8988T (cell line): Measurements from ENCODE around the gene SARM1.

ENCODE experiments used
- DNase-seq: peaks from one replicate; pipeline ENCODE4 v3.0.0; 2011

Gene SARM1

GRCh38 chr17:28342313-28342712, 29.2 kb upstream of the SARM1 start:
- no peak for DNase-seq

- DNase-seq = no peak
These were observed 28.0 kb upstream of the SARM1 start for GRCh38 chr17:28343491-28343932.

DNA sequence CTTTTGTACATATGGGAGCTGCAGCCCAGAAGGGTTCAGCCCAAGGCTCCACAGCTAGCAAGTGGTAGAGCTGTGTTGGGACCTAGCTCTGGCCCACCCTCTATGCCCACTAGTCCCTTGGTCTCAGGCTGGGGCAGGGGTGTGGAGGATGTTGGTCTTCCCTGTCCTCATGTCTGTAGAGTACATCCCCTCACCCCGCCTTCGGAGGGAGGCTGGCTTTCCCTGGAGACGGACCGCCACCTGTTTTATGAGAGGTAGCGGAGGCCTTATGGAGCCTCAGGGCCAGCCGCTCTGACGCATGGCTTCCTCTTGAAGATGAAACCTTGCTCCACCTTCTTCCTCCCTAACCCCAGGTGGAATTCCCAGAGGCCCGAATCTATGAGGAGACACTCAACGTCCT, 27.5 kb upstream of the SARM1 start:
- no peak for DNase-seq

- no peak for DNase-seq
These were observed 27.0 kb upstream of the SARM1 start for GRCh38 chr17:28344435-28344901.

GRCh38 chr17:28345419-28346198, 25.9 kb upstream of the SARM1 start:
- no peak for DNase-seq

DNA sequence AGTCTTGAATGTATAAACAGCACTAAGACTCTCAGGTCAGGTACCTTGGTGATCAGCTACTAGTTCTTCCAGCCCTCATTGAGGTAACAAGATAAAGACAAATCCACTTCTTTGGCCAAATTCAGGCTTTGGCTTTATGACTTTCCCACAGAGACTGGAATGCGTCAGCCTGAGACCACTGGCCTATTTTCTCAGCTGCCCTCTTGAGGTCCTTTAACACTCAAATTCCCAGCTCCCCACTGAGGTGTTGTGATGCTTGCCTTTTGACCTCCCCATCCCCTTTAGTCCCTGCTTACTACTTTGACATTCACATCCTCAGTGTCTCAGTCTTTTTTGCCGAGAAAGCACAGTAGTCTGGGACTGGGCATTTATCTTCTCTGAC, 25.3 kb upstream of the SARM1 start:
- DNase-seq = no peak

GRCh38 chr17:28346746-28347246, 24.7 kb upstream of the SARM1 start:
- no peak for DNase-seq

DNA sequence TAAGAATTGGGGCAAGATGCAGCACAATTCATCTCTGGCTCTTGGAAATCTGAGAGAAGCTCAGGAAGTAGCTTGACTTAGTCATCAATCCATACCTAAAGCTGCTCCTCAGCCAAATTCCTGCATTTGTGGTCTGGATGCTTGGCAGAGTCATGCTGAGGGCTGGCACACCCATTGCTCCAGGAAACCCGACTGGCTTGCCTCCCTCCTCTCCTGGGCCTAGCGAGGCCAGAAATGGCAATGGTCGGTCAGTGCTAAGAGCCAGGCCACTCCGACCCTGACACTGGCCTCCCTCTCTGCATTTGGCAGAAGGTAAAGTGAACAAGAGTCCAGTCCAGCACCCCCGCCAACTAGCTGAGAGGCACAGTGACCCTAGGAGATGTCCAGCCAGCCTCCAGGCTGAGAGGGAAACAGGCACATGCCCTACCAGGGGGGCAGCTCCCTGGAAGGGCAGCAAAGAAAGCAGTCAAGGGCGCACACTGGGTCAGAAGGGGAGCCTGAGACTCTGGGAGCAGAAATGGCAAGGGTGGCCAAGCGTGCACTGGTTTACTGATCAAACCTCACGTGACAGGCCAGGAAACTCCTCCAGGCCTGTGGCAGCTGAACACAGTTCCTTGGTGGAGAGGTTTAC, 24.1 kb upstream of the SARM1 start:
- DNase-seq = peak; percentile 71

GRCh38 chr17:28348979-28349378, 22.5 kb upstream of the SARM1 start:
- no peak for DNase-seq

DNA sequence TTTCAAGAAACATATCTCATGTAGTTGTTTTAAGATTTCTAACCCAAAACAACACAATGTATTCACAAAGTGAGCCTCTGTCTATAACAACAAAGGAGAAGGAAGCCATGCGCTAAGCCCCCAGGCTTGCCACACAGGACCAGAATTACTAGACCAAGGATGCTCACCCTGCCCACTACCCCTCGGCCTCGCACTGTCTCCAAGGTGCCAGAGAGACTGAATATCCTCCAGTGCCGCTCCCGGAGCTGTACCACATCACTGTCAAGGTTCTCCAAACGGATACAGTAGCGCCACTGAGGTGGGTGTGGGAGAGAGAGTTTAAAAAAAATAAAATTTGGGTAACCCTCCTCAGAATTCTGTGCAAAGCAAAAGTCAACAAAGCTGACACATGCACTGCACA, 21.2 kb upstream of the SARM1 start:
- no peak for DNase-seq

DNA sequence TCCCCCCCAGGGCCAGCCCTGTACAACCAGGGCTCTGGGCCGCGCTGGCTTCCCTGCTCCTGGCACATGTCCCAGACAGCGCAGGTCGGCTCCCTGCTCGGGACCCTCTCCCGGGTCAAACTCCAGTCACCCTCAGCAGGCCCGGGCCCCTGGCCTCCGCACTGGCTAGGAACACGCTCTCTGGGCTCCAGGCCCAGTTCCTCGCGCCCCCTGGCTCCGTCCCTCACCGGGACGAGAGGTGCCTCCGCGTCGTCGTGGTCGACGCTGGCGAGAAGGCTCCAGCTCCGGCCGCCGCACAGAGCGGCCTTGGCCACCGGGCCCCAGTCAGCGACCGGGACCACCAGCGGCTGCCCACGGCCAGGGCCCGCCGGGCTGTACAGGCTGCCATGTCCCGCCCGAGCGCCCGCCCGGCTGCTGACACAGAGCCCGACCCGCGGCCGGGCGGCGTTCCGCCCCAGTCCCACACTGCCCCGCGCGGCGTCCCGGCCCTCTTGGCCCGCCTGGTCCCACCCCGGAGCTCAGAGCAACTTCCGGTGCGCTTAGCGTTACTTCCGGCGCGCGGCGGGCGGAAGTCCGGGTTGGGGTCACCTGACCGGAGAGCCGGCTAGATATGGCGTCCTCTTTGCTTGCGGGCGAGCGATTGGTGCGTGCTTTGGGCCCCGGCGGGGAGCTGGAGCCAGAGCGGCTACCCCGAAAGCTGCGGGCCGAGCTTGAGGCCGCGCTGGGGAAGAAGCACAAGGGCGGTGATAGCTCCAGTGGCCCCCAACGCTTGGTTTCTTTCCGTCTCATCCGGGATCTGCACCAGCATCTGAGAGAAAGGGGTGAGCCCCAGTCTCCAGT, 14.2 kb upstream of the SARM1 start, which contains the start of gene POLDIP2:
POLDIP2 (minus strand) TSS at position 467 of the 840 bp plus-strand sequence; CDS start at position 388, 79 bp downstream.
- peak; percentile 96 for DNase-seq

- no peak for DNase-seq
These were observed 13.6 kb upstream of the SARM1 start for GRCh38 chr17:28357901-28358197.

DNA sequence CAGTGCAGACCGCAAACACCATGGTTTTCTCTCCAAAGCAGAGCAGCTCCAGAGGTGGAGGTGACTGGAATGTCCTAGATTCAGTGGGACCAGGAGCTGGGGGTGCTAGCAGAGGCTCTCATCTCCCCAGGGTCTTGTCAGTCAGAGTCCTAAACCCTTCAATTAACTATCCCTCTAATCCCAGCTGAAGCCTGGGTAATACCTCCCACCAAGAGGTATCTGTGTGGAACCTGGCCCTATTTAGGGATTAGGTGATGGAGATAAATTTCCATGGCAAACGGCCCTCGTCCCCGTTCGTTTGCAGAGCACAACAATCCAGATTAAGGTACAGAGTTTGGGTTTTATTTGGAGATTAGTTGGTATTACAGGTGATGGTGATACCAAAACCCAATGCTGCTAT, 8.3 kb upstream of the SARM1 start:
- DNase-seq = no peak

DNA sequence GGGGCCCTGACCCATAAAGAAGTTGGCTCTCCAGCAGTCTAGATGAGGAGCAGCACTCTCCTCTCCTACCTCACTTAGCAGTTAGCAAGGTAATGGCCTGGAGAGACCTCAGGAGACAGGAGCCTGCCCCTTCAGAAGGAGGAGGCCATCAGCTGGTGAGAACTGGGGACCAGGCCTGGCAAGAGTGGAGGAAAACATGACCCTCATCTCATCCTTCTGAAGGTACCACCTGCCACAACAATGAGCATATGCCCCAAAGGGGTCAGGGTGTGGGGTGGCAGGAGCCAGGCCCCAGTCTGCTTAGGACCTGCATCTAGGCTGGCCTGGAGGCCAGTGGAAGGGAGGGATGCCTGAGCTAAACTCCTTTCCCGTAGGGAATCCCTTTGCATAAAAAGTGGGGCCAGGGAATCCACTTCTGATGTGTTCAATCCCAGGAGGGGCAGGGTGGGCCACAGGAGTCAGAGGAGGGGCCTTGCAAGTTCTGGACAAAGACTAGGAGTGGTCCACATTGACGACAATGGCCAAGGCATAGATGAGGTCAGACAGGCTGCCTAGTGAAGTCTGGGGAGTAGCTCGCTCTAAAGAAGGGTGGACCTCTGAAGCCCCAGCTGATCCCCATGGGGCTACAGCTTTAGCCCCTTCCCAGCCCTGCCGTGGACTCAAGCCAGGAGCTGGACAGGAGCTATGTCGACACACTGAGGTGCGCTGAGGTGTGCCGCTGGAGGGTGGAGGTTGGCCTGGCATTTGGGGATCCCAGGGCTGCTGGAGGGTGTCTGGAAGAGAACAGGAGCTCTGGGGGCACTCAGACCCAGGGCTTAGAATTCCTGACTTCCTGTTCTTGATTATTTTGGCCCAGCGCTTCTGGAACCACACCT, 7.5 kb upstream of the SARM1 start:
- no peak for DNase-seq

DNA sequence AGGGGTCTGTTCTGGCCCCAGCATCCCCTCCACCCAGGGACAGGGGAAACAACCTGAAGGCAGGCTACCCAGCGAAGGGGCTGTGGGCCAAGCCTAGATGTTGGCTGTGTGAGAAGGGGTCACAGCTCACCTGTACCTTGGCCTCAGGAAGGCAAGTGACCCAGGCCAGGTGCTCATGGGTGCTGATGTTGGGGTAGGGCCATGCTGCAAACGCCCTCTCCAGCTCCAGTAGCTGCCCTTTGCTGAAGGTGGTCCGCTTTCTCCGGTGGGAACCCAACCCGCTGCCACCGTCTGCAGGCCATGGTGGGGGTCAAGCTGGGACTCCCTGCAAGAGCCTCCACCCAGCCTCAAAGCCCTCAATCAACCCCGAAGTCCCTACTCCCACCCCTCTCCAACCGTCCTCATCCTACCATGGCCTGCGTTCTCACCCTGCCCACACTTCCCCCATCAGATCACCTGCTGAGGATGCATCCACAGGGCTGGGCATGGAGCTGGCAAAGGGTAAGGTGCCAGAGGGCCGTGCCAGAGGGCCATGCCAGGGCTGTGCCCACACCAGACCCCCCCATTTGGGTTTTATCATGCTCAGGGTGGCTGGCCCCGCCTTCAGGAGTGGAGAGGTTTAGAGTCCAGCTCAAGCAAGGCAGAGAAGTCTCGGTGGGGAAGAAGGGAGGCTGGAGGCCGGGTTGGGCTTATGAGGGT, 6.7 kb upstream of the SARM1 start, which contains the start of gene SEBOX:
SEBOX (minus strand) TSS at position 535 of the 699 bp plus-strand sequence; CDS start at position 487, 48 bp downstream.
- DNase-seq = no peak

DNA sequence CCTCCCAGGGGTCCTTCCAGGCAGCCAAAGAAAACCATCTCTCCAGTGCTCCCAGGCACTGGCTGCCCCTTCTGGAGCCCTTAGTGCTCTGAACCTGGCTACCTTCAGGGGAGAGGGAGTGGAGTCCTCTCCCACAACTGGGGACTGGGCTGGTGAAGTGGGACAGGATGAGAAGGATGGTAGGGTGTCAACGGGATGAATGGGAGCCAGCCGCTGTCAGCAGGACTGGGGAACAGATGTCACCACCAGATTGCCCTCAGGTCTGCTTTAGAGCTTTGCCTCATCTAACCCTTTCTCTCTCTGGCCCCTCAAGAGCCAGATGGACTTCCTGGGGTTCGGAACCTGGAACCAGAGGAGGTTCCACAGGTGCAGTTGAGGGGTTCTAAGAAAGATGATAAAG, 6.0 kb upstream of the SARM1 start:
- no peak for DNase-seq

DNA sequence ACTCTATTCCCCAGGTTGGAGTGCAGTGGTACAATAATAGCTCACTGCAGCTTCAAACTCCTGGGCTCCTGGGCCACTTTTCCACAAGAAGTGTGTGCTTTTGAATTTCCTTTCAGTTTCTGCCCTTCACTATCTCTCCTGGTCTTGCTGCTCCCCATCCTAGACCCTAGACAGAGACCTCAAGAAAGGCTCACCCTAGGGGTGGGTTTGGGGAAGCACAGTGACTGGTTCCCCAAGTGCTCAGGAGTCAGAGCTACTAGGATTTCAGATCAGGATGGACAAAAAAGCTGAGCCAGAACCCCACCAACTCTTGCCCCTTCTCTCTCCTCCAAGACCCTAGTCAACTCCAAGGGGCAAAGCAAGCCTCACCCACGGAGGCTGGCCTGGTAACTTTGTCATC, 4.9 kb upstream of the SARM1 start:
- no peak for DNase-seq

- DNase-seq = no peak
These were observed 3.7 kb upstream of the SARM1 start for GRCh38 chr17:28367641-28368305.

- no peak for DNase-seq
These were observed 3.1 kb upstream of the SARM1 start for GRCh38 chr17:28368306-28368831.

DNA sequence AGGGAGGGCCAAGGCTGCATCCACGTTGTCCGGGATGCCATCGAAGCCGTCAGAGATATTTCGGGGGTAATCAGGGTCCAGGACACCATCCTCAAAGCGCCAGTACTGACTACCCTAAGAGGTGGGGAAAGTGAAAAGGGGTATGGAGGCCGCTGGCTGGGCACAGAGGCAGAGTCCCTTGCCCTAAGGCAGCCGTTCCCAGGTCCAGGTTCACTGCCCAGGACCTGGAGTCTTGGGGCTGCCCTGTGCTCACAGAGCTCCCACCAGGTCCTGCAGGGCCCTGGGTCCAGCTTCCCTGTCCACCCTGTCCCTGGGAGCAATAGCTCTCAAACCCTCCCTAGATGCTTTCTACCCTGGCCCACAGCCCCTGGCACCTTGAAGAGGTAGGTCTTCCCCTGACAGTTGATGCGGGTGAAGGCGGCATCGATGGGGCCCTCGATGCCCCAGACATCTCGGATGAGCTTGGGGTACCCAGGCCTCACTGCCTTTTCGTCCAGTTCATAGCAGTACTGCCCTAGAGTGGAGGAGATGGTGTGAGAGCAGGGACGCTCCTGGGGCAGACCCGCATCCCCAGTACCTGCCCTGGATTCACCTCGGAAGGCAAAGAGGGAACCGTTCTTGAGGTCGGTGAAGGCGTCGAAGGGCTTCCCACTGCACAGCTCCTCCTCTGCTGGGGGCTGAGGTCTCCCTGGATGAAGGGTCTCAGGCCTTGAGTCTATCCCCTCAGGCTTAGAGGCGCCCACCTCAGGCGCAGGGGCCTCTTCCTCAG, 2.4 kb upstream of the SARM1 start:
- DNase-seq = no peak
